ENCODE data around the gene JMJD1C.
A peak's percentile ranks its signal among the peaks of the same experiment; 100 is the strongest.

The JMJD1C gene

GRCh38 chr10:63436225-63436624 lies 29.6 kb downstream of the JMJD1C start:
- no peaks in the 10 kb centered on the region for H3K36me3 ChIP-seq (ENCODE audit: control insufficient read depth, insufficient read depth, low read length)
- no peak overlapping the region for H3K9ac ChIP-seq (ENCODE audit: low read depth, low read length)
- peak overlapping the region; percentile 59 for H3K27ac ChIP-seq (ENCODE audit: low read depth, low read length)
- H3K27me3 ChIP-seq (ENCODE audit: control insufficient read depth, insufficient read depth, low read length): no peaks in the 10 kb centered on the region
- no peaks in the 10 kb centered on the region for H3K9me3 ChIP-seq (ENCODE audit: control insufficient read depth, insufficient read depth, low read length)
- peak overlapping the region; percentile 27 for H3K4me3 ChIP-seq (ENCODE audit: low read depth, low read length)
- H3K4me1 ChIP-seq (ENCODE audit: control insufficient read depth, insufficient read depth, low read length): peaks cover 55% of the 10 kb centered on the region

DNA sequence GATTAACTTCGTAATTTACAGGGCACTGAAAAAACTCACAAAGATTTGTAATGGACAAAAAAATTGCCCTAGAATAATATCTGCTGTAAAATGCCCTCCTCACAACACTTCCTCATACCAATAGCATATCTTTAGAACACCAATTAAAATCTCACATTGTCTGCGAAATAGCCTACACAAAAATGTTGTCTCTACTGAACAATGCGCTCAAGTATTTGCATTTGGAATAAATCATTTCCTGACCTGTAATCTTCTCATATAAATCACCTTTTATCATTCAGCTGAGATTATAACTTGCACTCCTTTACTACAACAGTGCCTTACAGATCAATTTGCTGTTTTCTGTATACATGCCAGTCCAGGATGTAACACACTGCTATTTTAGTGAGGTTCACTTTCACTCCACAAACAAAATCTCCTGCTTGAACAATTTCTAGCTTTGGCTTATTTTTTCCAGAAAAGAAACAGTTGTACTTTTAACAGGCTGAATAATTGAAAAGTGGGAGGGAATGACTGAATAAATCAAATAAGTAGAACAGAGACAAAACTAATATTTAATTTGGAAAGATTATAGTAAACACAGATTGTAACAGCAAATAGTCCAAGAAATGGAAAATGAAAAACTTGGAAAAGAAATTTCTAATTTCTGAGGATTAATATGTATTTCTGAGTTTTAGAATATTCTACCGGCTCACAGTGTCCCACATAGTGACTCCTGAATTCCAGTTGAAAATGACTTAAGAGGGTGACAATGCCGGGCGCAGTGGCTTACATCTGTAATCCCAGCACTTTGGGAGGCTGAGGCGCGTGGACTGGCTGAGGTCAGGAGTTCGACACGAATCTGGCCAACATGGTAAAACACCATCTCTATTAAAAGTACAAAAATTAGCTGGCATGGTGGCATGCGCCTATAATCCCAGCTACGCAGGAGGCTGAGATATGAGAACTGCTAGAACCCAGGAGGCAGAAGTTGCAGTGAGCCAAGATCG lies 30.6 kb downstream of the JMJD1C start:
- H3K4me1 ChIP-seq (ENCODE audit: control insufficient read depth, insufficient read depth, low read length): peaks cover 65% of the 10 kb centered on the region

GRCh38 chr10:63431962-63432797 lies 33.6 kb downstream of the JMJD1C start:
- Histone ChIP-seq H3K27me3 (ENCODE audit: control insufficient read depth, insufficient read depth, low read length) (no peaks in the 10 kb centered on the region), H3K27ac (ENCODE audit: low read depth, low read length) (no peak overlapping the region), H3K4me1 (ENCODE audit: control insufficient read depth, insufficient read depth, low read length) (peaks cover 64% of the 10 kb centered on the region), H3K9me3 (ENCODE audit: control insufficient read depth, insufficient read depth, low read length) (no peaks in the 10 kb centered on the region), H3K9ac (ENCODE audit: low read depth, low read length) (no peak overlapping the region), H3K36me3 (ENCODE audit: control insufficient read depth, insufficient read depth, low read length) (no peaks in the 10 kb centered on the region), H3K4me3 (ENCODE audit: low read depth, low read length) (no peak overlapping the region)

More for the DNA sequence above, 30.6 kb downstream of the JMJD1C start:
- H3K4me3 ChIP-seq (ENCODE audit: low read depth, low read length): no peak overlapping the region
- H3K27ac ChIP-seq (ENCODE audit: low read depth, low read length): peak overlapping the region; percentile 59
- no peaks in the 10 kb centered on the region for H3K27me3 ChIP-seq (ENCODE audit: control insufficient read depth, insufficient read depth, low read length)
- H3K36me3 ChIP-seq (ENCODE audit: control insufficient read depth, insufficient read depth, low read length): no peaks in the 10 kb centered on the region
- no peaks in the 10 kb centered on the region for H3K9me3 ChIP-seq (ENCODE audit: control insufficient read depth, insufficient read depth, low read length)
- no peak overlapping the region for H3K9ac ChIP-seq (ENCODE audit: low read depth, low read length)

GRCh38 chr10:63430999-63431356 lies 34.8 kb downstream of the JMJD1C start:
- no peaks in the 10 kb centered on the region for H3K27me3 ChIP-seq (ENCODE audit: control insufficient read depth, insufficient read depth, low read length)
- H3K27ac ChIP-seq (ENCODE audit: low read depth, low read length): peak overlapping the region; percentile 39
- H3K9ac ChIP-seq (ENCODE audit: low read depth, low read length): no peak overlapping the region
- H3K36me3 ChIP-seq (ENCODE audit: control insufficient read depth, insufficient read depth, low read length): no peaks in the 10 kb centered on the region
- H3K4me1 ChIP-seq (ENCODE audit: control insufficient read depth, insufficient read depth, low read length): peaks cover 52% of the 10 kb centered on the region
- no peak overlapping the region for H3K4me3 ChIP-seq (ENCODE audit: low read depth, low read length)
- H3K9me3 ChIP-seq (ENCODE audit: control insufficient read depth, insufficient read depth, low read length): no peaks in the 10 kb centered on the region

GRCh38 chr10:63430091-63430998 lies 35.4 kb downstream of the JMJD1C start:
- Histone ChIP-seq H3K4me3 (ENCODE audit: low read depth, low read length) (no peak overlapping the region), H3K36me3 (ENCODE audit: control insufficient read depth, insufficient read depth, low read length) (no peaks in the 10 kb centered on the region), H3K9ac (ENCODE audit: low read depth, low read length) (no peak overlapping the region), H3K27ac (ENCODE audit: low read depth, low read length) (peak overlapping the region; percentile 39), H3K27me3 (ENCODE audit: control insufficient read depth, insufficient read depth, low read length) (no peaks in the 10 kb centered on the region), H3K4me1 (ENCODE audit: control insufficient read depth, insufficient read depth, low read length) (peaks cover 45% of the 10 kb centered on the region), H3K9me3 (ENCODE audit: control insufficient read depth, insufficient read depth, low read length) (no peaks in the 10 kb centered on the region)

GRCh38 chr10:63429281-63429680 lies 36.5 kb downstream of the JMJD1C start:
- Histone ChIP-seq H3K9me3 (ENCODE audit: control insufficient read depth, insufficient read depth, low read length) (no peaks in the 10 kb centered on the region), H3K27ac (ENCODE audit: low read depth, low read length) (no peak overlapping the region), H3K9ac (ENCODE audit: low read depth, low read length) (no peak overlapping the region), H3K27me3 (ENCODE audit: control insufficient read depth, insufficient read depth, low read length) (no peaks in the 10 kb centered on the region), H3K36me3 (ENCODE audit: control insufficient read depth, insufficient read depth, low read length) (no peaks in the 10 kb centered on the region), H3K4me1 (ENCODE audit: control insufficient read depth, insufficient read depth, low read length) (peaks cover 35% of the 10 kb centered on the region), H3K4me3 (ENCODE audit: low read depth, low read length) (no peak overlapping the region)

GRCh38 chr10:63427013-63427412 lies 38.8 kb downstream of the JMJD1C start:
- Histone ChIP-seq H3K4me3 (ENCODE audit: low read depth, low read length) (no peak overlapping the region), H3K4me1 (ENCODE audit: control insufficient read depth, insufficient read depth, low read length) (peaks cover 33% of the 10 kb centered on the region), H3K27me3 (ENCODE audit: control insufficient read depth, insufficient read depth, low read length) (no peaks in the 10 kb centered on the region), H3K36me3 (ENCODE audit: control insufficient read depth, insufficient read depth, low read length) (no peaks in the 10 kb centered on the region), H3K27ac (ENCODE audit: low read depth, low read length) (no peak overlapping the region), H3K9ac (ENCODE audit: low read depth, low read length) (no peak overlapping the region), H3K9me3 (ENCODE audit: control insufficient read depth, insufficient read depth, low read length) (no peaks in the 10 kb centered on the region)

GRCh38 chr10:63425512-63425911 lies 40.3 kb downstream of the JMJD1C start:
- Histone ChIP-seq H3K36me3 (ENCODE audit: control insufficient read depth, insufficient read depth, low read length) (no peaks in the 10 kb centered on the region), H3K27ac (ENCODE audit: low read depth, low read length) (no peak overlapping the region), H3K9ac (ENCODE audit: low read depth, low read length) (no peak overlapping the region), H3K4me3 (ENCODE audit: low read depth, low read length) (no peak overlapping the region), H3K4me1 (ENCODE audit: control insufficient read depth, insufficient read depth, low read length) (peaks cover 23% of the 10 kb centered on the region), H3K27me3 (ENCODE audit: control insufficient read depth, insufficient read depth, low read length) (no peaks in the 10 kb centered on the region), H3K9me3 (ENCODE audit: control insufficient read depth, insufficient read depth, low read length) (no peaks in the 10 kb centered on the region)

- no peak overlapping the region for H3K4me3 ChIP-seq (ENCODE audit: low read depth, low read length)
- H3K9ac ChIP-seq (ENCODE audit: low read depth, low read length): no peak overlapping the region
- no peaks in the 10 kb centered on the region for H3K27me3 ChIP-seq (ENCODE audit: control insufficient read depth, insufficient read depth, low read length)
- H3K36me3 ChIP-seq (ENCODE audit: control insufficient read depth, insufficient read depth, low read length): no peaks in the 10 kb centered on the region
- no peak overlapping the region for H3K27ac ChIP-seq (ENCODE audit: low read depth, low read length)
- H3K4me1 ChIP-seq (ENCODE audit: control insufficient read depth, insufficient read depth, low read length): peaks cover 14% of the 10 kb centered on the region
- H3K9me3 ChIP-seq (ENCODE audit: control insufficient read depth, insufficient read depth, low read length): no peaks in the 10 kb centered on the region
Observed at GRCh38 chr10:63424576-63424975, 41.2 kb downstream of the JMJD1C start.

- no peaks in the 10 kb centered on the region for H3K36me3 ChIP-seq (ENCODE audit: control insufficient read depth, insufficient read depth, low read length)
- peaks cover 3% of the 10 kb centered on the region; the same call in 1 of the 2 replicates for H3K4me1 ChIP-seq (ENCODE audit: control insufficient read depth, insufficient read depth, low read length)
- H3K27ac ChIP-seq (ENCODE audit: low read depth, low read length): no peak overlapping the region
- no peaks in the 10 kb centered on the region for H3K27me3 ChIP-seq (ENCODE audit: control insufficient read depth, insufficient read depth, low read length)
- no peak overlapping the region for H3K4me3 ChIP-seq (ENCODE audit: low read depth, low read length)
- no peaks in the 10 kb centered on the region for H3K9me3 ChIP-seq (ENCODE audit: control insufficient read depth, insufficient read depth, low read length)
- H3K9ac ChIP-seq (ENCODE audit: low read depth, low read length): no peak overlapping the region
Observed at GRCh38 chr10:63423494-63423893, 42.3 kb downstream of the JMJD1C start.

Measured in HUES48 (cell line).